GM12891 (cell line): ENCODE measurements around the gene TMEM121.

Experiments used
- PAX5 ChIP-seq: IDR thresholded peaks from 2 replicates; pipeline ENCODE4 v1.6.1; 2011; ENCODE audit warnings: low read length, moderate library complexity, mild to moderate bottlenecking; ENCODE audit not compliant: insufficient read depth, severe bottlenecking
- POLR2A ChIP-seq: IDR thresholded peaks from 2 replicates; pipeline ENCODE4 v1.6.1; 2011; ENCODE audit warnings: low read depth, low read length, control low read depth
- POLR2AphosphoS5 ChIP-seq: IDR thresholded peaks from 2 replicates; pipeline ENCODE4 v1.6.1; 2011; ENCODE audit warnings: low read depth, low read length, control low read depth
- POU2F2 ChIP-seq: IDR thresholded peaks from 2 replicates; pipeline ENCODE4 v1.6.1; 2011; ENCODE audit warnings: low read depth, mild to moderate bottlenecking, control low read depth, low read length, moderate library complexity
- SPI1 ChIP-seq: IDR thresholded peaks from 2 replicates; pipeline ENCODE4 v1.6.1; 2011; ENCODE audit warnings: low read depth, low read length, control low read depth
- TAF1 ChIP-seq: IDR thresholded peaks from 2 replicates; pipeline ENCODE4 v1.6.1; 2011; ENCODE audit warnings: low read depth, low read length, control low read depth

GRCh38 chr14:105490572-105491365 is 35.6 kb upstream of the TMEM121 start, which contains the start of gene TEDC1:
- TF ChIP-seq POLR2A (no peak), POU2F2 (no peak), TAF1 (0 out of 2 replicates have a peak, but pooled peaks have one; percentile 53), POLR2AphosphoS5 (no peak), SPI1 (no peak), PAX5 (no peak)
